ENCODE results near the gene HERPUD2.

DNA sequence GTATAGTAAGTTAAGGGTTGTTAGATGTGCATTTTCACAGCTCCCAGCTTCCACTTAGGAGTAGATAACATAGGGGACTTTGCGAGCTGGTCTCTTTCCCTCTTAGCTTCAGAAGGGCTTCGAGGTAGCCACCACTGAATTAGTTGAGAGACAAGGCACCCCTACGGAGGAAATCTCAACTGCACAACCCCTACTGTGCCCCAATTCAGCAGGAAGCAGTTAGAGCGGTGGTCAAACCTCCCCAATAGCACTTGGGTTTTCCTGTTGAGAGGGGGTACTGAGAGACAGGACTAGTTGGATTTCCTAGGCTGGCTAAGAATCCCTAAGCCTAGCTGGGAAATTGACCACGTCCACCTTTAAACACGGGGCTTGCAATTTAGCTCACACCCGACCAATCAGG is 1.1 kb upstream of the HERPUD2 start:
- no peak for TF ChIP-seq ZBTB7A (IDR thresholded peaks at IDR 0.05; ENCODE audit: low read depth)
- TF ChIP-seq, protein P1, sequence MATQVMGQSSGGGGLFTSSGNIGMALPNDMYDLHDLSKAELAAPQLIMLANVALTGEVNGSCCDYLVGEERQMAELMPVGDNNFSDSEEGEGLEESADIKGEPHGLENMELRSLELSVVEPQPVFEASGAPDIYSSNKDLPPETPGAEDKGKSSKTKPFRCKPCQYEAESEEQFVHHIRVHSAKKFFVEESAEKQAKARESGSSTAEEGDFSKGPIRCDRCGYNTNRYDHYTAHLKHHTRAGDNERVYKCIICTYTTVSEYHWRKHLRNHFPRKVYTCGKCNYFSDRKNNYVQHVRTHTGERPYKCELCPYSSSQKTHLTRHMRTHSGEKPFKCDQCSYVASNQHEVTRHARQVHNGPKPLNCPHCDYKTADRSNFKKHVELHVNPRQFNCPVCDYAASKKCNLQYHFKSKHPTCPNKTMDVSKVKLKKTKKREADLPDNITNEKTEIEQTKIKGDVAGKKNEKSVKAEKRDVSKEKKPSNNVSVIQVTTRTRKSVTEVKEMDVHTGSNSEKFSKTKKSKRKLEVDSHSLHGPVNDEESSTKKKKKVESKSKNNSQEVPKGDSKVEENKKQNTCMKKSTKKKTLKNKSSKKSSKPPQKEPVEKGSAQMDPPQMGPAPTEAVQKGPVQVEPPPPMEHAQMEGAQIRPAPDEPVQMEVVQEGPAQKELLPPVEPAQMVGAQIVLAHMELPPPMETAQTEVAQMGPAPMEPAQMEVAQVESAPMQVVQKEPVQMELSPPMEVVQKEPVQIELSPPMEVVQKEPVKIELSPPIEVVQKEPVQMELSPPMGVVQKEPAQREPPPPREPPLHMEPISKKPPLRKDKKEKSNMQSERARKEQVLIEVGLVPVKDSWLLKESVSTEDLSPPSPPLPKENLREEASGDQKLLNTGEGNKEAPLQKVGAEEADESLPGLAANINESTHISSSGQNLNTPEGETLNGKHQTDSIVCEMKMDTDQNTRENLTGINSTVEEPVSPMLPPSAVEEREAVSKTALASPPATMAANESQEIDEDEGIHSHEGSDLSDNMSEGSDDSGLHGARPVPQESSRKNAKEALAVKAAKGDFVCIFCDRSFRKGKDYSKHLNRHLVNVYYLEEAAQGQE (IDR thresholded peaks at IDR 0.05; ENCODE audit: low read depth) = no peak
- TF ChIP-seq FOXM1 (IDR thresholded peaks at IDR 0.05; ENCODE audit: borderline replicate concordance, low read depth) = no peak
- no peak for TF ChIP-seq RAD21 (IDR thresholded peaks at IDR 0.05; ENCODE audit: low read depth)
- TF ChIP-seq CEBPB (IDR thresholded peaks at IDR 0.05) = no peak
- no peak for TF ChIP-seq TAF1 (IDR thresholded peaks at IDR 0.05; ENCODE audit: low read depth)
- TF ChIP-seq USF1 (IDR thresholded peaks at IDR 0.05) = no peak
- TF ChIP-seq YY1 (IDR thresholded peaks at IDR 0.05; ENCODE audit: low read depth) = no peak
- no peak for TF ChIP-seq EGR1 (IDR thresholded peaks at IDR 0.05)
- no peak for TF ChIP-seq EP300 (IDR thresholded peaks at IDR 0.05; ENCODE audit: borderline replicate concordance)
- TF ChIP-seq CREB1 (IDR thresholded peaks at IDR 0.05; ENCODE audit: low read depth) = no peak
- TF ChIP-seq, protein P2, sequence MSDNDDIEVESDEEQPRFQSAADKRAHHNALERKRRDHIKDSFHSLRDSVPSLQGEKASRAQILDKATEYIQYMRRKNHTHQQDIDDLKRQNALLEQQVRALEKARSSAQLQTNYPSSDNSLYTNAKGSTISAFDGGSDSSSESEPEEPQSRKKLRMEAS (IDR thresholded peaks at IDR 0.05) = no peak
- TF ChIP-seq NFIC (IDR thresholded peaks at IDR 0.05) = no peak
- TF ChIP-seq TCF12 (IDR thresholded peaks at IDR 0.05; ENCODE audit: low read depth) = no peak

All from Ishikawa (cell line).